Endothelial cell (in vitro differentiated cells): ENCODE measurements around the gene ANO6. TPM values are rescaled to one million over a fixed set of nuclear protein-coding genes. Genes with fewer than 3 reads are reported as not detected.
"Not testable (repeated sequence)": the region's sequence is repeated elsewhere in the genome, so short reads cannot be mapped to it uniquely, and the experiment has no call there.

Source experiments
- DNase-seq: peaks from one replicate; pipeline ENCODE4 v3.0.0; 2021; ENCODE audit warnings: low spot score
- H3K27ac Mint-ChIP-seq: one replicate; pipeline ENCODE4 v1.8.0; 2021; ENCODE audit warnings: mixed read lengths, inconsistent platforms; ENCODE audit not compliant: unreplicated experiment
- H3K27me3 Mint-ChIP-seq: one replicate; pipeline ENCODE4 v1.8.0; 2021; ENCODE audit warnings: mild to moderate bottlenecking, moderate library complexity, mixed read lengths, inconsistent platforms; ENCODE audit not compliant: unreplicated experiment
- H3K36me3 Mint-ChIP-seq: one replicate; pipeline ENCODE4 v1.8.0; 2021; ENCODE audit warnings: mild to moderate bottlenecking, low read depth, mixed read lengths, inconsistent platforms; ENCODE audit not compliant: unreplicated experiment
- H3K4me1 Mint-ChIP-seq: one replicate; pipeline ENCODE4 v1.8.0; 2021; ENCODE audit warnings: mild to moderate bottlenecking, mixed read lengths, inconsistent platforms; ENCODE audit not compliant: unreplicated experiment
- H3K4me3 Mint-ChIP-seq: one replicate; pipeline ENCODE4 v1.8.0; 2021; ENCODE audit warnings: mild to moderate bottlenecking, mixed read lengths, inconsistent platforms; ENCODE audit not compliant: unreplicated experiment
- H3K9me3 Mint-ChIP-seq: one replicate; pipeline ENCODE4 v1.8.0; 2021; ENCODE audit warnings: mixed read lengths, inconsistent platforms; ENCODE audit not compliant: unreplicated experiment
- long read RNA-seq: library from polyadenylated mRNA; unstranded; transcript quantifications from one replicate; pipeline ENCODE4 v2.0.0, GENCODE V29; 2020; ENCODE audit not compliant: unreplicated experiment
- total RNA-seq: library from RNA; stranded (reverse); fragmentation: NEBNext Ultra II Directional; extraction: Animal tissue kit (Norgen Biotek cat#: 25700); gene quantifications from one replicate; pipeline ENCODE4 v1.2.1, GENCODE V29; 2021; ENCODE audit not compliant: unreplicated experiment
- TF ChIP-seq, protein P1 (sequence below): fragments of 200-600 bp; sonication (generic); IDR thresholded peaks from one replicate; pipeline ENCODE4 v1.5.0; 2021; ENCODE audit warnings: antibody characterized with exemption; ENCODE audit not compliant: unreplicated experiment

The ANO6 gene, protein sequence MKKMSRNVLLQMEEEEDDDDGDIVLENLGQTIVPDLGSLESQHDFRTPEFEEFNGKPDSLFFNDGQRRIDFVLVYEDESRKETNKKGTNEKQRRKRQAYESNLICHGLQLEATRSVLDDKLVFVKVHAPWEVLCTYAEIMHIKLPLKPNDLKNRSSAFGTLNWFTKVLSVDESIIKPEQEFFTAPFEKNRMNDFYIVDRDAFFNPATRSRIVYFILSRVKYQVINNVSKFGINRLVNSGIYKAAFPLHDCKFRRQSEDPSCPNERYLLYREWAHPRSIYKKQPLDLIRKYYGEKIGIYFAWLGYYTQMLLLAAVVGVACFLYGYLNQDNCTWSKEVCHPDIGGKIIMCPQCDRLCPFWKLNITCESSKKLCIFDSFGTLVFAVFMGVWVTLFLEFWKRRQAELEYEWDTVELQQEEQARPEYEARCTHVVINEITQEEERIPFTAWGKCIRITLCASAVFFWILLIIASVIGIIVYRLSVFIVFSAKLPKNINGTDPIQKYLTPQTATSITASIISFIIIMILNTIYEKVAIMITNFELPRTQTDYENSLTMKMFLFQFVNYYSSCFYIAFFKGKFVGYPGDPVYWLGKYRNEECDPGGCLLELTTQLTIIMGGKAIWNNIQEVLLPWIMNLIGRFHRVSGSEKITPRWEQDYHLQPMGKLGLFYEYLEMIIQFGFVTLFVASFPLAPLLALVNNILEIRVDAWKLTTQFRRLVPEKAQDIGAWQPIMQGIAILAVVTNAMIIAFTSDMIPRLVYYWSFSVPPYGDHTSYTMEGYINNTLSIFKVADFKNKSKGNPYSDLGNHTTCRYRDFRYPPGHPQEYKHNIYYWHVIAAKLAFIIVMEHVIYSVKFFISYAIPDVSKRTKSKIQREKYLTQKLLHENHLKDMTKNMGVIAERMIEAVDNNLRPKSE
- 50.8 TPM for total RNA-seq
- long read RNA-seq, full-length matches to known transcripts: 1 of 4 reads
- long read RNA-seq, partial matches to known transcripts: 2 of 4 reads
- long read RNA-seq, other reads (novel, unspliced or antisense): 1 of 4 reads

DNA sequence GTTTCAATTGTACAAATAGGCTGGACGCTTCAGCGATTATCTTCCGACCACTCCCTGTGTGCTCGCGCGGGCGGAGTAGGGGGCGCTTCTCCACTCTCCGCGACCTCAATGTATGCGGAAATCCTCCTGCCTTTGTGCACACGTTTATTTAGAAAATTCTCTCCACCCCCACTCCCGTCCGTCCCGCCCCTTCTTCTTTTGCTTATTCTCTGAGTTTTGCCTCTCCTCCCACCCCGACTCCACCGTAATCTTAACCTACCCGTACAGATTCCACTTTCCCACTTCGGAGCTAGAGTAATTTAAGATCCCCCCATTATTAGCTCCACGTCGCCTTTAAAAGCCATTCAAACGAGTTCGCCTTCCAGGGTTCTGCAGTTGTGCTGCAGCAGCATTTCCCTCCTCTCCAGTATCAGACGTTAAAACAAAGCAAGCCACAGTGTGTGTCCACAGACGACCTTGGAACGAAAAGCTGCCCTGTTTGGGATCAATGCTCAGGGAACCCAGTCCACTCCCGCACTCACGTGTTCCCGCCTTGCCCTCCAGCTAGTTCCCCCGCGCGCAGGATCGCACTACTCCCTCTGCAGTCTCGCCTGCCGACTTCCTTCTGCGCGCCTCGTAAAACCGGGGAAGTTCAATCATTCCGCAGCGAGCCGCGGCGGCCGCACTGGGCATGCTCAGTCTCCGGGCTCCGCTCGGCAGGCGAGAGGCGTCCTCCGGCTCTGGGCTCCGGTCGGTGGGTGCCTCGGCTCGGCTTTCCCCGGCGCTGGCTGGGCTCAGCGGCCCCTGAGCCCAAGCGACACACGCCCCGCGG lies at the start of gene ANO6:
Gene ANO6 (plus strand): TSS at position 677 of the 811 bp plus-strand sequence. CDS start 227 bp downstream, outside the sequence.
- TF ChIP-seq, protein P1, sequence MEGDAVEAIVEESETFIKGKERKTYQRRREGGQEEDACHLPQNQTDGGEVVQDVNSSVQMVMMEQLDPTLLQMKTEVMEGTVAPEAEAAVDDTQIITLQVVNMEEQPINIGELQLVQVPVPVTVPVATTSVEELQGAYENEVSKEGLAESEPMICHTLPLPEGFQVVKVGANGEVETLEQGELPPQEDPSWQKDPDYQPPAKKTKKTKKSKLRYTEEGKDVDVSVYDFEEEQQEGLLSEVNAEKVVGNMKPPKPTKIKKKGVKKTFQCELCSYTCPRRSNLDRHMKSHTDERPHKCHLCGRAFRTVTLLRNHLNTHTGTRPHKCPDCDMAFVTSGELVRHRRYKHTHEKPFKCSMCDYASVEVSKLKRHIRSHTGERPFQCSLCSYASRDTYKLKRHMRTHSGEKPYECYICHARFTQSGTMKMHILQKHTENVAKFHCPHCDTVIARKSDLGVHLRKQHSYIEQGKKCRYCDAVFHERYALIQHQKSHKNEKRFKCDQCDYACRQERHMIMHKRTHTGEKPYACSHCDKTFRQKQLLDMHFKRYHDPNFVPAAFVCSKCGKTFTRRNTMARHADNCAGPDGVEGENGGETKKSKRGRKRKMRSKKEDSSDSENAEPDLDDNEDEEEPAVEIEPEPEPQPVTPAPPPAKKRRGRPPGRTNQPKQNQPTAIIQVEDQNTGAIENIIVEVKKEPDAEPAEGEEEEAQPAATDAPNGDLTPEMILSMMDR: no peak
- peak; percentile 90 for DNase-seq
- H3K27me3 Mint-ChIP-seq: peaks cover 14% of the 10 kb centered on the region
- no peaks in the 10 kb centered on the region for H3K9me3 Mint-ChIP-seq
- H3K36me3 Mint-ChIP-seq: no peaks in the 10 kb centered on the region
- peaks cover 27% of the 10 kb centered on the region for H3K4me1 Mint-ChIP-seq
- H3K4me3 Mint-ChIP-seq: peak within 1 kb of the TSS; percentile 98
- peak within 1 kb of the TSS; percentile 99 for H3K27ac Mint-ChIP-seq

DNA sequence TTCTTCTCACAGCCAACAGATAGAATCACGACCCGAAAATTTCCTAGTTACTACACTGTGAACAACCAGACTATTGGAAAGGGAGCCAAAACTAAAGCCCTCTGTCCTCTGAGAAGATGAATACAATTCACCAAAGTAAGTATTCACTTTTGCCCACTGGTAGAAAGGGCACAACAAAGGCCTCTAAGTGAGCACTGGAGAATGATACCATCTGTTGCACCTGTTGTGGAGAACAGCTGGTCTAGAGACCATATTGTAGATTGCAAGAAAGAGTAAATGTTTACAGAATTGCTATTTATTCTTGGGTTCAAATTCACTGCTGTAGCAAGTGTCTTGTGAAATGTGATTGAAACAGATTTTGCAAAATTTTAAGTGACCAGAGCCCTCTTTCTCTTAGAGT lies 46.9 kb upstream of the ANO6 start:
- Mint-ChIP-seq H3K27ac (no peak overlapping the region), H3K4me1 (no peaks in the 10 kb centered on the region), H3K4me3 (no peak overlapping the region), H3K27me3 (no peaks in the 10 kb centered on the region), H3K9me3 (no peaks in the 10 kb centered on the region), H3K36me3 (peaks cover 2% of the 10 kb centered on the region)
- TF ChIP-seq, protein P1: no peak
- no peak for DNase-seq

DNA sequence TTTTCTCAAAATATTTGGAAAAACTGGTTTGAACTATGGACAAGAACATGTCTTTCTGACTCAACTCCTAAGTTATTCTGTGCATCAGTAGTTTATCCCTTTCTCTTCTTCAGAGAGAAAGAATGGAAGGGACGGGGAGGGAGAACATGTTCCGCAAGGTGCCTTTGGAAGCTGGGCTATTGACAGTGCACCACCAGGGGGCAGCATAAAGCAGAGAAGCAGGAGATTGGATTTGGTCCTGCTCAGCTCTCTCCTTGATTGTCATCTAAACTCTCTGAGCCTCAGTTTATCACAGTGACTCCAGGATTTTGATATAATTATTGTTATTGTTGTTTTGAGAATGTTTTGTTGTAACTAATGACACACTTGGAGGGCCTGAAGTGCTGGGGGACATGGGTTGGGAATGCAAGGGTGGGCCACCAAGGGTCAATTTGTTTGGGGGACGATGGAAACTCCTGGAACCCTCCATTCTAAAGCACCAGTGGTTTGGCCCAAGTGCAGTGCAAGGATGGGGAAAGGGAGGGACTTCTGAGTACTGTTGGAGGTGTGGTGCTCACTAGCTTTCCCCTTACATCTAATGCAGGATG lies 45.3 kb upstream of the ANO6 start:
- no peak overlapping the region for H3K27ac Mint-ChIP-seq
- no peaks in the 10 kb centered on the region for H3K27me3 Mint-ChIP-seq
- H3K4me1 Mint-ChIP-seq: no peaks in the 10 kb centered on the region
- TF ChIP-seq, protein P1: peak; percentile 87
- peak; percentile 89 for DNase-seq
- H3K36me3 Mint-ChIP-seq: peaks cover 16% of the 10 kb centered on the region
- H3K9me3 Mint-ChIP-seq: no peaks in the 10 kb centered on the region
- no peak overlapping the region for H3K4me3 Mint-ChIP-seq

DNA sequence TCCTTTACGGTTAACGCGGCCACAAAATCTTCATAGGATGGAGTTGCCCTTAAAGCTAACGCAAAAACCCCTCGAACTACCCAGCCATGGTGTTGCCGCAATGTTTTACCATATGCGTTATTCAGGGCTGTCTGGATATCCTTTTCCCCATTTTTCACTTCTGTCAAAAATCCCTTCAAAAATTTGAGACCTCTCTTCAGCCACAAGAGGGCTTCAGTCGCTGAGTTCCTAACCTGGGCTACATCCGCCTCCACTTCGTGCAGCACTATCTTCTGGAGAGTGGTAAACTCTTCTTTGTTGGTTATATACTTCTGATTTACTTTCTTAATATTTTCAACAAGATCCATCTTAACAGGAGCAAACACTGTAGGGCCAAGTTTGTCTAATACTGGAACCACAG lies 42.6 kb upstream of the ANO6 start:
- not testable (repeated sequence) for H3K4me1 Mint-ChIP-seq, H3K27me3 Mint-ChIP-seq, DNase-seq, H3K27ac Mint-ChIP-seq, H3K4me3 Mint-ChIP-seq
- peaks cover 35% of the 10 kb centered on the region for H3K36me3 Mint-ChIP-seq
- TF ChIP-seq, protein P1: peak; percentile 47
- H3K9me3 Mint-ChIP-seq: peaks cover 11% of the 10 kb centered on the region
